Activated B cell treated with CpG ODN at 0.5 μM for 24 hours (primary cell): ENCODE measurements around the gene RAB7B. TPM values are rescaled to one million over a fixed set of nuclear protein-coding genes. Genes with fewer than 3 reads are reported as not detected.

Source experiments
- ATAC-seq: fragments of 200-7000 bp; cut with Tn5 transposase; one replicate; pipeline ENCODE4 v1.10.0; 2021; ENCODE audit warnings: low read depth, mild to moderate bottlenecking, moderate library complexity
- CTCF ChIA-PET: fragments of 350-600 bp; sonication (Branson Sonifier 250); formaldehyde crosslinking; loops from one replicate; lab custom pipeline; 2021; ENCODE audit warnings: antibody characterized with exemption; lab: Charles Lee
- POLR2A ChIA-PET: fragments of 350-600 bp; sonication (Branson Sonifier 250); formaldehyde crosslinking; loops from one replicate; lab custom pipeline; 2021; ENCODE audit warnings: antibody characterized with exemption; lab: Charles Lee
- DNase-seq: peaks from one replicate; pipeline ENCODE4 v3.0.0; 2022
- H3K27ac Mint-ChIP-seq: one replicate; pipeline ENCODE4 v1.8.0; 2020; ENCODE audit warnings: mixed read lengths
- H3K27me3 Mint-ChIP-seq: one replicate; pipeline ENCODE4 v1.8.0; 2021; ENCODE audit warnings: mixed read lengths
- H3K36me3 Mint-ChIP-seq: one replicate; pipeline ENCODE4 v1.8.0; 2021; ENCODE audit warnings: low read depth, mixed read lengths
- H3K4me1 Mint-ChIP-seq: one replicate; pipeline ENCODE4 v1.8.0; 2021; ENCODE audit warnings: mixed read lengths
- H3K4me3 Mint-ChIP-seq: one replicate; pipeline ENCODE4 v1.8.0; 2020; ENCODE audit warnings: mild to moderate bottlenecking, mixed read lengths
- H3K9me3 Mint-ChIP-seq: one replicate; pipeline ENCODE4 v1.8.0; 2020; ENCODE audit warnings: mixed read lengths
- intact Hi-C: fragments of 100-400 bp; cut with micrococcal nuclease; formaldehyde crosslinking; loops from one replicate; pipeline ENCODE4 v1.15.1; 2024
- total RNA-seq: library from RNA; stranded (reverse); gene quantifications from 2 replicates; pipeline ENCODE4 v1.2.3, GENCODE V29; 2022
- TF ChIP-seq, protein P1 (sequence below): fragments of 200-600 bp; IDR thresholded peaks from one replicate; pipeline ENCODE4 v1.8.0; 2022; ENCODE audit warnings: antibody characterized with exemption, mild to moderate bottlenecking

Gene RAB7B
- total RNA-seq, 1 donor from 2014 or later, result not detected

DNA sequence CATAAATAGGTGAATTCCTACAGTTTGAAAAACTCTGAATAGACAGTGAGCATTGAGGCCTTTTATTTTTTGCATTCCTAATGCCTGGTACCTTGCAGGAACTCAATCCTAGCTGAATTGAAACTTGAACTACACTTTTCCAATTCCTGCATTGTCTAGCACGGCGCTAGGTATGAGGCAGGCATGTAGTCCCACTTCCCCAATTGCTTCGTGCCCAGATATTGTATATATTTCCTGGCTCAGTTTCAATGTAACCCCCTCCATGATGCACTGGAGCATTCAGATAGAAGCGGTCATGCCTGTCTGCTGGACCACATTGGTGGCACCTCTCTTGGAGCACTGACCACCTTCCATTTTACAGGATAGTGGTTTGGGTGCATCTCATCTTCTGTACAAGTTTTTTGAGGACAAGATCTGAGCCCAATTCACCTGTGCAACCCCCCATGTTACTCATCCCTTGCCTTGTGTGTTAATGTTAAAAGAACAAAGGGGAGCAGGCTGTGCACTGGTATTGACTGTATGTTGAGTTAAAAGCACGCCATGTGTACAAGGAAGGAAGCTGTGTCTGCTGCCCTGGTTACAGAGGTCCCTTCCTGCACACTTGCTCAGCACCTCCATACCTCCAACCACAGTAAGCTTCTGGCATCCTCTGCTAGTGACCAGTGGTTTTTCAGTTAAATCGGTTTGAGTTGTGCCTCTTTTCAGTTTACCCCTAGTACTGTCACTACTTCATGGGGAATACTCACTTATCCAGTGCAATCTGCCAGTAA lies 10.0 kb upstream of the RAB7B start:
- H3K4me1 Mint-ChIP-seq, result peaks cover 27% of the 10 kb centered on the region
- H3K4me3 Mint-ChIP-seq, result peak overlapping the region; percentile 70
- POLR2A ChIA-PET, result interaction anchor here (1.3 to 1.6 kb wide), 3 partner anchors 17 to 239 kb away, joined by 3 to 4 read pairs (median 4); partner anchors contain the start of gene RHEX
- peak overlapping the region; percentile 91 for H3K27ac Mint-ChIP-seq
- intact Hi-C loops, result no loop called here
- TF ChIP-seq, protein P1, sequence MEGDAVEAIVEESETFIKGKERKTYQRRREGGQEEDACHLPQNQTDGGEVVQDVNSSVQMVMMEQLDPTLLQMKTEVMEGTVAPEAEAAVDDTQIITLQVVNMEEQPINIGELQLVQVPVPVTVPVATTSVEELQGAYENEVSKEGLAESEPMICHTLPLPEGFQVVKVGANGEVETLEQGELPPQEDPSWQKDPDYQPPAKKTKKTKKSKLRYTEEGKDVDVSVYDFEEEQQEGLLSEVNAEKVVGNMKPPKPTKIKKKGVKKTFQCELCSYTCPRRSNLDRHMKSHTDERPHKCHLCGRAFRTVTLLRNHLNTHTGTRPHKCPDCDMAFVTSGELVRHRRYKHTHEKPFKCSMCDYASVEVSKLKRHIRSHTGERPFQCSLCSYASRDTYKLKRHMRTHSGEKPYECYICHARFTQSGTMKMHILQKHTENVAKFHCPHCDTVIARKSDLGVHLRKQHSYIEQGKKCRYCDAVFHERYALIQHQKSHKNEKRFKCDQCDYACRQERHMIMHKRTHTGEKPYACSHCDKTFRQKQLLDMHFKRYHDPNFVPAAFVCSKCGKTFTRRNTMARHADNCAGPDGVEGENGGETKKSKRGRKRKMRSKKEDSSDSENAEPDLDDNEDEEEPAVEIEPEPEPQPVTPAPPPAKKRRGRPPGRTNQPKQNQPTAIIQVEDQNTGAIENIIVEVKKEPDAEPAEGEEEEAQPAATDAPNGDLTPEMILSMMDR, result no peak
- ATAC-seq, result no peak
- no peaks in the 10 kb centered on the region for H3K36me3 Mint-ChIP-seq
- DNase-seq, result no peak
- CTCF ChIA-PET, result interaction anchor here (0.7 to 1.3 kb wide), 3 partner anchors 13 to 36 kb away, joined by 3 to 5 read pairs (median 3); no protein-coding TSS in a partner anchor
- H3K9me3 Mint-ChIP-seq, result no peaks in the 10 kb centered on the region
- no peaks in the 10 kb centered on the region for H3K27me3 Mint-ChIP-seq

DNA sequence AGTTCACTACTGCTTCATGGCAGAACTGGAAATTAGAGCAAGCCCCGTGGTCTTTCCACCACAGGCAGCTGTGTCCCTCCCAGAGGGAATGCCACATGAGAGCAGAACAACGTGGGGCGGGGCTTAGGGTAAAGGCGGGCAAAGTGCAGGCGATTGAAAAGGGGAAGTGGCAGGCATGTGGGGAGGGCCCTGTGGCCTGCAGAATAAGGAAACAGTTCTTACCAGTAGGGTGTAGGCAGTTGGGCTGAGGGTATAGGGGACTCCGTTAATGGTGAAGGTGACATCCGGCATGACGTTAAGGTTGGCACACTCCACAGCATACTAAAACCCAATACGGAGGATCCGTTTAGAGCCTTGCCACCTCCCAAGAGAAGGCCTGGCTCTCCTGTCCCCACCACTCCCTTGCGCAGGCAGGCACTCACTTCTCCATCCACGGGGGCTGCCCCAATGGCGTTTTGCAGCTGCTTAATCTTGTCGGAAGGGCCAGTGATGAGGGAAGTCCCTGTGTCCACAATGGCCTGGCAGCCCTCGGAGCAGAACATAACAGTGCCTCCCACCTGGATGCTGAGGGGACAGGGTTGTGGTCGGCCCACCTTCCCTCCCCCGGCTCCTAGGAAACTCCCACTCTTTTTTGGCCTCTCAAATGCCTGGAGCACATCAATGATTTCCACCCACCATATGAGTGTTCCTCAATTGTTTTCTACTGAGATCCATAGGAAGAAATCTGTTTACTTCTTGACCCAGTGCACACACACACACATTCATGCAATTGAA lies 9.1 kb upstream of the RAB7B start:
- intact Hi-C loops, result loop anchor here (1.0 kb wide), 4 partner anchors 18 to 263 kb away; partner anchors contain the start of gene RAB29
- TF ChIP-seq, protein P1, result no peak
- ChIA-PET CTCF (interaction anchor here (1.0 to 1.9 kb wide), 4 partner anchors 18 to 96 kb away, joined by 3 to 8 read pairs (median 4); no protein-coding TSS in a partner anchor), POLR2A (interaction anchor here (1.0 to 1.6 kb wide), 6 partner anchors 18 to 238 kb away, joined by 3 to 5 read pairs (median 4); partner anchors contain the start of gene RHEX)
- H3K27ac Mint-ChIP-seq, result peak overlapping the region; percentile 91
- H3K27me3 Mint-ChIP-seq, result no peaks in the 10 kb centered on the region
- H3K4me1 Mint-ChIP-seq, result peaks cover 27% of the 10 kb centered on the region
- ATAC-seq, result peak; percentile 99
- DNase-seq, result peak; percentile 79
- H3K9me3 Mint-ChIP-seq, result no peaks in the 10 kb centered on the region
- peak overlapping the region; percentile 70 for H3K4me3 Mint-ChIP-seq
- no peaks in the 10 kb centered on the region for H3K36me3 Mint-ChIP-seq

DNA sequence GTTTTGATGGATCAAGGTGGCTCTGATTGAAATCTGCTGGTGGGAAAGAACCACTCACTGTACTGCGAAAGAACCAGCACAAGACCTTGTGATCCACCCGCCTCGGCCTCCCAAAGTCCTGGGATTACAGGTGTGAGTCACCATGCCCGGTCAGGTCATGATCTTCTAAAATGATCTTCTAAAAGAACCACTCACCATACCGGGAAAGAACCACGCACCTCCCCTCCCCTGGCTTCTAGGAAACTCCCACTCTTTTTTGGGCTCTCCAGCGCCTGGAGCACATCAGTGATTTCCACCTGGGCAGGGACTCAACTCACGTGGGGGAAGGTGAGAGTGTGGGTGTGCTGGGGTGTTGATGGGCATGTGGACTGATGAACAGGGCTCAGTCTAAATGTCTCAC lies 7.9 kb upstream of the RAB7B start:
- ChIA-PET POLR2A (no interaction called here), CTCF (interaction anchor here (1.0 to 1.9 kb wide), 3 partner anchors 19 to 97 kb away, joined by 3 to 8 read pairs (median 3); no protein-coding TSS in a partner anchor)
- H3K9me3 Mint-ChIP-seq, result no peaks in the 10 kb centered on the region
- no peaks in the 10 kb centered on the region for H3K36me3 Mint-ChIP-seq
- intact Hi-C loops, result no loop called here
- ATAC-seq, result no peak
- TF ChIP-seq, protein P1, result no peak
- DNase-seq, result no peak
- H3K4me1 Mint-ChIP-seq, result peaks cover 27% of the 10 kb centered on the region
- no peak overlapping the region for H3K27ac Mint-ChIP-seq
- H3K4me3 Mint-ChIP-seq, result no peak overlapping the region
- no peaks in the 10 kb centered on the region for H3K27me3 Mint-ChIP-seq

DNA sequence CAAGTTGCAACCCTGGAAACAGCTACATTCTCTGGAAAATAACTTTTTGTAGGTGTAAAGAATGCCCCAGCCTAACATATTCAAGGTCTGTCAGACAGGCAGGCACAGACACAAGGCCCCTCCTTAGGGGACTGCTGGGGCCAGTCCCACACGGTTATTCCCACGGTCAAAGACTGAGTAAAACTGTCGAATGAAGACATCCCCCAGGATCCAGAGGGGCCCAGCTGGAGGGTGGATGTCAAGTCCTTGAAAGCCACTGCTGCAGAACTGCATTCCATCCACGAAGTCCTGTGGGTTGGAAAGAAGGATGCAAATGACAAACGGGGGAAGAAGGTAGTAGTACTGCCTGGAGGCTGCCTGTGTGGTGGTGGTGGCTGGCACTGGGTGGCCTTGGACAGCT lies 6.9 kb upstream of the RAB7B start:
- no peak overlapping the region for H3K27ac Mint-ChIP-seq
- intact Hi-C loops, result no loop called here
- DNase-seq, result no peak
- H3K4me3 Mint-ChIP-seq, result no peak overlapping the region
- ChIA-PET CTCF (no interaction called here), POLR2A (no interaction called here)
- TF ChIP-seq, protein P1, result no peak
- peaks cover 27% of the 10 kb centered on the region for H3K4me1 Mint-ChIP-seq
- H3K9me3 Mint-ChIP-seq, result no peaks in the 10 kb centered on the region
- no peak for ATAC-seq
- no peaks in the 10 kb centered on the region for H3K36me3 Mint-ChIP-seq
- H3K27me3 Mint-ChIP-seq, result no peaks in the 10 kb centered on the region
